ENCODE results near the gene NAV2. TPM values are rescaled to one million over a fixed set of nuclear protein-coding genes. Genes with fewer than 3 reads are reported as not detected.

NAV2 gene
- total and polyA plus RNA-seq, 12 donors, result 6.9 to 34.7 (median 20.2) TPM

DNA sequence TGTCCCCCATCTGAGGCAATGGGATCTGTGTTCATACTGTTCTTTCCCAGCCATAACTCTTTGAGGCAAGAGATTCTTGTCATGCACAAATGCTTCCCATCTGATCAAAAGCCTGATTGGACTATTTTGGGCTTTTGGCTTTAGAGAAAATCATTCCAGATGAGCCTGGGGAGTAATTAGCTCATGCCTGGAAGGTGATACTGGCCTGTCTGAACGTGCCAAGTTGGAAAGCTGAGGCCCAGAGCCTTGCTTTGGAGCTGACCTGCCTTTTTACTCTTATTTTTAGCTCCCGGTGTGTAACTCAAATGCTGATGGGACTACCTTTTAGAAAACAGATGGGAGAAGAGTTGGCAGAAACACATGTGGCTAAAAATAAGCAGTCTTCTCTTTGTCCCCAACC is 342.7 kb downstream of the NAV2 start:
- H3K9me3 ChIP-seq, result no peaks in the 10 kb centered on the region
- DNase-seq (no peak), ATAC-seq (peak in 6 of 8 donors; percentile 26 to 75 (median 50))
- intact Hi-C loops (cut with DNase I), result loop anchor here in 1 of 10 donors (5.0 kb wide), 1 partner anchor 103 kb away; no protein-coding TSS in a partner anchor
- H3K4me1 ChIP-seq, result peaks cover 0 to 71% (median 35%) of the 10 kb centered on the region in 9 donors
- peaks cover 0 to 92% (median 6%) of the 10 kb centered on the region in 9 donors for H3K36me3 ChIP-seq
- no peaks in the 10 kb centered on the region for H3K27me3 ChIP-seq
- 17 to 29% methylated on average over 2 of the region's 2 CpGs for WGBS, 2 donors
- H3K4me3 ChIP-seq, result no peak overlapping the region
- TF ChIP-seq, protein P1, sequence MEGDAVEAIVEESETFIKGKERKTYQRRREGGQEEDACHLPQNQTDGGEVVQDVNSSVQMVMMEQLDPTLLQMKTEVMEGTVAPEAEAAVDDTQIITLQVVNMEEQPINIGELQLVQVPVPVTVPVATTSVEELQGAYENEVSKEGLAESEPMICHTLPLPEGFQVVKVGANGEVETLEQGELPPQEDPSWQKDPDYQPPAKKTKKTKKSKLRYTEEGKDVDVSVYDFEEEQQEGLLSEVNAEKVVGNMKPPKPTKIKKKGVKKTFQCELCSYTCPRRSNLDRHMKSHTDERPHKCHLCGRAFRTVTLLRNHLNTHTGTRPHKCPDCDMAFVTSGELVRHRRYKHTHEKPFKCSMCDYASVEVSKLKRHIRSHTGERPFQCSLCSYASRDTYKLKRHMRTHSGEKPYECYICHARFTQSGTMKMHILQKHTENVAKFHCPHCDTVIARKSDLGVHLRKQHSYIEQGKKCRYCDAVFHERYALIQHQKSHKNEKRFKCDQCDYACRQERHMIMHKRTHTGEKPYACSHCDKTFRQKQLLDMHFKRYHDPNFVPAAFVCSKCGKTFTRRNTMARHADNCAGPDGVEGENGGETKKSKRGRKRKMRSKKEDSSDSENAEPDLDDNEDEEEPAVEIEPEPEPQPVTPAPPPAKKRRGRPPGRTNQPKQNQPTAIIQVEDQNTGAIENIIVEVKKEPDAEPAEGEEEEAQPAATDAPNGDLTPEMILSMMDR (IDR thresholded peaks at IDR 0.05), result no peak
- peak overlapping the region in 8 of 10 donors; percentile 18 to 77 (median 66) for H3K27ac ChIP-seq

DNA sequence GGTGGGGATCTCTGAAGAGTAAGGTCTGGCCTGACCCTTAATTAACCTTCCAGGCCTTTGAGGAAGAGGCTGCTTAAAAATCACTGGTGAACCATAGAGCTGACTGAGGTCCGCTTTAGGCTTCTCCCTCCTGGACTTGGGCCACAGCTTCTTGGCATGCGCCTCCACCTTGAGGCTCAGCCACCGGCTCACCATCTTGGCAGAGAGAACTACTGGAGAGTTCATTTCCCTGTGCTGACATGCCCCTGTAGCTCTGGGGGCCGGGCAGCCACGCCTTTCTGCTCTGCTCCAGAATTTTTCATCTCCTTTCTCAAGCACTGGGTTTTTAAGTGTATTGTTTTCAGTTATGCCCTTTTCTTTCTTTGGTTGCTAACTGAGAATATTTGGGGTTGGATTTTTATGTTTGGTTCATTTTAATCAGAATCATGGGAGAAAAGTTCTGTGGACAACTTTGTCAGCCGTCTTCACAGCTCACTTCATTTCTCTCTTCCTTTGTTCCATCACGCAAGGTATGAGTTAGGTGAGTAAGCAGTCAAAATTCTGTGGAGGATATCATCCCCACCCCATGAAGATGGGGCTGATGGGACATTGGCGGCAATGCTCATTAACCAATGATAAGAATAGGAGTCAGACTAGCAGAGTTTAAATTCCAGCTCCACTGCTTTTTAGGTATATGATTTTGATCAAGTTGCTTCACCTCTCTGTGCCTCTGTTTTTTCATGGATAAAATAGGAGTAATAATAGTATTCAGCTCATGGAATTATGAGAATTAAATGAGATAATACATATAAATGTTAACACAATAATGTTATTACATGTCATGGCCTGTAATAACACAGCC is 343.7 kb downstream of the NAV2 start:
- Histone ChIP-seq H3K9me3 (no peaks in the 10 kb centered on the region), H3K27me3 (no peaks in the 10 kb centered on the region), H3K36me3 (peaks cover 0 to 92% (median 6%) of the 10 kb centered on the region in 9 donors), H3K4me3 (no peak overlapping the region), H3K4me1 (peaks cover 0 to 71% (median 29%) of the 10 kb centered on the region in 9 donors), H3K27ac (peak overlapping the region in 7 of 10 donors; percentile 15 to 77 (median 68))
- intact Hi-C loops (cut with DNase I), result loop anchor here in 1 of 10 donors (5.0 kb wide), 1 partner anchor 104 kb away; no protein-coding TSS in a partner anchor
- TF ChIP-seq, protein P1 (IDR thresholded peaks at IDR 0.05), result no peak
- ATAC-seq (peak in 2 of 8 donors; percentile 11 to 36), DNase-seq (peak in 1 of 2 donors; percentile 34)
- 73 to 78% methylated on average over 8 of the region's 8 CpGs for WGBS, 2 donors

- TF ChIP-seq, protein P1 (IDR thresholded peaks at IDR 0.05), result no peak
- Histone ChIP-seq H3K4me1 (peaks cover 0 to 65% (median 20%) of the 10 kb centered on the region in 9 donors), H3K27me3 (no peaks in the 10 kb centered on the region), H3K36me3 (peaks cover 0 to 94% (median 6%) of the 10 kb centered on the region in 9 donors), H3K9me3 (no peaks in the 10 kb centered on the region), H3K27ac (peak overlapping the region in 2 of 10 donors; percentile 4 to 77), H3K4me3 (no peak overlapping the region)
- ATAC-seq (no peak), DNase-seq (no peak)
- intact Hi-C loops (cut with DNase I), result loop anchor here in 1 of 10 donors (5.0 kb wide), 1 partner anchor 105 kb away; no protein-coding TSS in a partner anchor
- WGBS, 2 donors, result 71 to 76% methylated on average over 8 of the region's 8 CpGs
Observed at GRCh38 chr11:20056950-20057943, 344.6 kb downstream of the NAV2 start.

All from heart right ventricle (tissue), 16 donors.